ENCODE results near the gene INHBC.
"Not testable (repeated sequence)": the region's sequence is repeated elsewhere in the genome, so short reads cannot be mapped to it uniquely, and the experiment has no call there.

The INHBC gene

GRCh38 chr12:57487055-57487596 lies 52.5 kb downstream of the INHBC start:
- DNase-seq (ENCODE audit: low spot score), result no peak

GRCh38 chr12:57487597-57488401 lies 53.2 kb downstream of the INHBC start, which contains the start of gene MARS1:
Gene MARS1 (plus strand): TSS chr12:57488068. CDS start chr12:57488091, 23 bp downstream.
- peak; percentile 95 for DNase-seq (ENCODE audit: low spot score)

DNA sequence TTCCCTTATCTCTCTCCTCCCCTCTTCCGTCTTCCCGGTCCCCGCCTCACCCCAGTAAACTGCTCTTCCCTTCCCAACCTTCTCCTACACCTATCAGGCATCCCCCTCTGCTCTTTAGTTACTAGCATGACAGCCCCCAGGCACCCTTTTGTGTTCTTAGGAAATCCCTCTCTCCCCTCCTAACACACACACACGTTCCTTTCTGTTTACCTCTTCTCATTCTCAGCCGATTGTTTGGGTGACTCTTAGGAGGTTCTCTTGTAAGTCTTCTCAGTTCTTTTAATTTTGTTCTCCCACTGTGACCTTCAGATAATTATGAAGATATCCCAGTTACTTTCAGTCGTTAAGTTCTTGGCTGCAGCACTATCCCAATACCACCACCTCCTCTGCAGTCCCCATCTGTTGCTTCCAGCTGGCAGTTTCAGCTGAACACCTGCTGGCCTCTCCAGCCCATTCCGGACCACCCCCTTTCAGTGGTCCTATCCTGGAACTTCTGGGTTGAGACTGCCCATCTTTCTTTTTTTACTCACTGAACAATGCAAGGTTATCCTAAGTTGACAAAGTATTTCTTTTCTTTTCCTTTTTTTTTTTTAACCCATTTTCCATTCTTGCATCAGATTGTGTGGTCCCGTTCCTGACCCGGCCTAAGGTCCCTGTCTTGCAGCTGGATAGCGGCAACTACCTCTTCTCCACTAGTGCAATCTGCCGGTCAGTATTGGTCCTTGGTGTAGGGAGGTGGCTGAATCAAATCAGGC lies 54.0 kb downstream of the INHBC start:
- no peak for DNase-seq (ENCODE audit: low spot score)

- DNase-seq (ENCODE audit: low spot score), result no peak
These were observed 54.6 kb downstream of the INHBC start for GRCh38 chr12:57489157-57489641.

DNA sequence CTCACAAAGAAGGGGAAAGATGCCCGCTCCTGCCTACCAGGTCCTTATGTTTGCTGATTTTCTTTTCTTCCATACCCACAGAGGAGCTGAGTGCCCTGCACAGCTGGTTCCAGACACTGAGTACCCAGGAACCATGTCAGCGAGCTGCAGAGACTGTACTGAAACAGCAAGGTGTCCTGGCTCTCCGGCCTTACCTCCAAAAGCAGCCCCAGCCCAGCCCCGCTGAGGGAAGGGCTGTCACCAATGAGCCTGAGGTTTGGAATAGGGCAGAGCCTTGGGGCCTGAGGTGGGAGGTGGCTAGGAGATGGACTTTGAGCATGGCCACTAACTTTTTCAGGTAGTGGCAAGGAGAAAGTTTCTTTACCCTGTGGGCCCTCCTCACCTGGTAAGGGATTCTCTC lies 55.5 kb downstream of the INHBC start:
- no peak for DNase-seq (ENCODE audit: low spot score)

GRCh38 chr12:57491393-57492280 lies 57.1 kb downstream of the INHBC start:
- DNase-seq (ENCODE audit: low spot score), result no peak

DNA sequence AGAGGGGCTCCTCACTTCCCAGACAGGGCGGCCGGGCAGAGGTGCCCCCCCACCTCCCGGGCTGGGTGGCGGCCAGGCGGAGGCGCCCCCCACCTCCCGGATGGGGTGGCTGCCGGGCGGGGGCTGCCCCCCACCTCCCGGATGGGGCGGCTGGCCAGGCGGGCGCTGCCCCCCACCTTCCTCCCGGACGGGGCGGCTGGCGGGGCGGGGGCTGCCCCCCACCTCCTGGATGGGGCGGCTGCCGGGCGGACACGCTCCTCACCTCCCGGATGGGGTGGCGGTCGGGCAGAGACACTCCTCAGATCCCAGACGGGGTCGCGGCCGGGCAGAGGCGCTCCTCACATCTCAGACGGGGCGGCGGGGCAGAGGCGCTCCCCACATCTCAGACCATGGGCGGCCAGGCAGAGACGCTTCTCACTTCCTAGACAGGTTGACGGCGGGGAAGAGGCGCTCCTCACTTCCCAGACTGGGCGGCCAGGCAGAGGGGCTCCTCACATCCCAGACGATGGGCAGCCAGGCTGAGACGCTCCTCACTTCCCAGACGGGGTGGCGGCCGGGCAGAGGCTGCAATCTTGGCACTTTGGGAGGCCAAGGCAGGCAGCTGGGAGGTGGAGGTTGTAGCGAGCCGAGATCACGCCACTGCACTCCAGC lies 60.6 kb downstream of the INHBC start:
- not testable (repeated sequence) for DNase-seq (ENCODE audit: low spot score)

DNA sequence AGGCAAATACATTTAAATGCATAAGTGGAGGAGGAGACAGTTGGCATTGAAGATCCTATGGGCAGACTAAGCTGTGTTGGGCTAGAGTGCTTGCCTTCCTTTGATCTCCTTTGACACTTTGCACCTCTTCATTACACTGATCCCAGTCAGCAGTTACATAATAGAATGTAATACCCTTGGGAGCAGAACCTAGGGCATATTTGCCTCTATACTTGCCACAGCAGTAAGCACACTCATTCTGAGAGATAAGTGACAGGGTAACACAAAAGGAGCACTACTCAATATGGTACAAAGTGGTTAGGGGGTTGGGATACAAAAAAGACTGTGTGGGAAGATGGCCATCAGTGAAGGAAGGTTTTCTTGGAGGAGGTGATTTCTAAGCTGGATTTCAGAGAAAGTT lies 62.2 kb downstream of the INHBC start:
- DNase-seq (ENCODE audit: low spot score), result no peak

DNA sequence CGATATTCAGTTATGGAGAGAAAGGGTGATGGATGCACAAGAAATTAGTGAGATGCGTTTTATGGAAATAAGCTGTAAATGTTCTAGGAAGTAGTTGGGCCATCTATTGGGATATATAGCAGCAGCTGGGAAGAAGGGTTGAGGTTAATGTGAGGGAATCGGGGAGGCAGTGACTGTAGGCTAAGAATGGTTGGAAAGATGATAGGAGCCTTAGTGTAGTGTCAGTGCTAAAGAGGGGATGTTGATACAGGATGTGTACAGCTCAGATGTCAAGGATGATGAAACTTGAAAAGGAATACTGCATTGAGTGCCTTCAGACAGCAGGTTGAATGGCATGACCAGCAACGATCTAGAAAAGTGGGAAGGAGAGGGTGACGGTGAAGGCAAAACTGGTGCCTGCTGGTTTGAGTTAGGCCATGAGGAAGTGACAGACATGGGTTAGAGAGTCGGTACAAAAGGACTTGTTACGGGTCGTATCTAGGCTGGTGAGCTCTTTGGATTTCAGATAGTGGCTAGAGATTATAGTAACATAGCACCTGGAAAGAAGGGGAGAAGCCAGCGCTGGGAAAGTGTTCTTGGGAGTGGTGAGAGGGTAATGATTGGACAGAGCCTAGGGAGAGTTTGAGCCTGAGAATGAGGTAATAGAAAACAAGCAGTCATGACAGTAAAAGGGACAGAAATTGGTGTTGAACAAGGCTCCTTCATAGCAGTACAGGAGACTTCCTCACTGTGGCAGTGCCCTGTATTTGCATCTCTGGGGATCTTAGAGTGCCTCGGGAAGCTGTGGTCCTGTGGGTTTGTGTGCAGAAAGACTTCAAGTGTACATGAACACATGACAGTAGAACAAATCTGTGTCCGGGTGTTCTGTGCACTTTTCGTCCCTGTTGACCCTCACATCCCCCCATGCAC lies 62.9 kb downstream of the INHBC start:
- no peak for DNase-seq (ENCODE audit: low spot score)

- no peak for DNase-seq (ENCODE audit: low spot score)
These were observed 63.5 kb downstream of the INHBC start for GRCh38 chr12:57498132-57498502.

DNA sequence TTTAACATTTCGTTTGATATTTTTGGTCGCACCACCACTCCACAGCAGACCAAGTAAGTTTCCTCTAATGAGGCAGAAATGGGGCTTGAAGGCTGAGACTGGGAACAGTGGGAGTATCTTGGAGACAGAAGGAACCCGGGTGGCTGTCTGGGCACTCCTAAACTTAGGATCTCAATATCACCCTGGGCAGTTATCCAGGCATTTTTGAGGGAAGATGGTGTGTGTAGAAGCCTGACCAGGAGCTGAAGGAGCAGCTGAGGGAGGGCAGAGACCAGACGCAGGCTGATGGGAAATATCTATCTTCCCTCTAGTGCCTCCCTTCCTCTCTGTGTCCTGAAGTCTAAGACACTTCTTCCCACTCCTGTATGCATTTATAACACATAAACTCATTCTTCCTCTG lies 64.0 kb downstream of the INHBC start:
- DNase-seq (ENCODE audit: low spot score), result no peak

DNA sequence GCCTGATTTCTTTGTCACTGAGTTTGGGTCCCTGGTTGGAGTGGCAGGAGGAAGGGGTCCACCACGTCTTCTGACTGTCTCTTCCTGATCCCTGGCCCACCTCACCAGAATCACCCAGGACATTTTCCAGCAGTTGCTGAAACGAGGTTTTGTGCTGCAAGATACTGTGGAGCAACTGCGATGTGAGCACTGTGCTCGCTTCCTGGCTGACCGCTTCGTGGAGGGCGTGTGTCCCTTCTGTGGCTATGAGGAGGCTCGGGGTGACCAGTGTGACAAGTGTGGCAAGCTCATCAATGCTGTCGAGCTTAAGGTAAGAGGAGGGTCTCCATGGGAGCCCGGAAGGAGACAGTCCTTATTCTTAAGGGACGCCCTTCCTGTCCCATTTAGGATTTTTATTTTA lies 65.6 kb downstream of the INHBC start:
- DNase-seq (ENCODE audit: low spot score), result no peak
